Nephron (organoid): ENCODE results near the gene OSBPL6.

Source experiments
- H3K27ac Mint-ChIP-seq, 3 experiments: 2 replicates each; pipeline ENCODE4 v1.8.0; 2020; ENCODE audit warnings: mixed read lengths in 3 of 3, mild to moderate bottlenecking in 2 of 3, moderate library complexity in 1 of 3
- H3K27me3 Mint-ChIP-seq: 2 replicates; pipeline ENCODE4 v1.8.0; 2021; ENCODE audit warnings: low read depth, mild to moderate bottlenecking, moderate library complexity, mixed read lengths
- H3K36me3 Mint-ChIP-seq: 2 replicates; pipeline ENCODE4 v1.8.0; 2020; ENCODE audit warnings: low read depth, mixed read lengths
- H3K4me1 Mint-ChIP-seq: 2 replicates; pipeline ENCODE4 v1.8.0; 2020; ENCODE audit warnings: mixed read lengths
- H3K4me3 Mint-ChIP-seq, 3 experiments: 2 replicates each; pipeline ENCODE4 v1.8.0; 2020; ENCODE audit warnings: mild to moderate bottlenecking in 3 of 3, mixed read lengths in 3 of 3, moderate library complexity in 2 of 3
- H3K9me3 Mint-ChIP-seq: 2 replicates; pipeline ENCODE4 v1.8.0; 2020; ENCODE audit warnings: mixed read lengths
- TF ChIP-seq, protein P1 (sequence below), 3 experiments: fragments of 200-600 bp; sonication (generic); IDR thresholded peaks; one replicate each; pipeline ENCODE4 v1.5.0; 2021; ENCODE audit warnings: antibody characterized with exemption in 3 of 3; ENCODE audit not compliant: unreplicated experiment in 3 of 3

Gene OSBPL6

DNA sequence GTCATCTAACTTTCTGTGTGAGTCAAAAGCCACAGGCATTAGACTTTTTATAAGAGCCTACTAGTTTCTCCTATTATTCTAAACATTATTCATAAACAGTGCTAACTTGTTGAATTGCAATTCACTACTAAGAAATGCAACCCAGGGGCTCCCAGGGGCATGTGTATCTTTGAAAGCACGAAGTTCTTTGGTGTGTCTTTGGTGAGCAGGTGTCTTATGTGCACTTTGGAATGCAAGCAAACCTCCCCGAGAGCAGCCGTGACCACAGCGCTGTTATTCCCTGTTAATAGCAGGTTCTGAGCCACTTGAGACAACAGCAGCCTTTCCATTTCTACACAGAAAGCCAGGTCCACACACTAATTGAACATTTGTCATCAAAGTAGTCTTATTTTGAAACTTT is 133.2 kb downstream of the OSBPL6 start:
- peaks cover 4% of the 10 kb centered on the region for H3K27me3 Mint-ChIP-seq
- peaks cover 44% of the 10 kb centered on the region for H3K4me1 Mint-ChIP-seq
- H3K4me3 Mint-ChIP-seq = peak overlapping the region in 1 of 3 experiments; percentile 14
- H3K9me3 Mint-ChIP-seq = no peaks in the 10 kb centered on the region
- H3K36me3 Mint-ChIP-seq = no peaks in the 10 kb centered on the region
- H3K27ac Mint-ChIP-seq = peak overlapping the region in 2 of 3 experiments; percentile 47 to 54
- TF ChIP-seq, protein P1, sequence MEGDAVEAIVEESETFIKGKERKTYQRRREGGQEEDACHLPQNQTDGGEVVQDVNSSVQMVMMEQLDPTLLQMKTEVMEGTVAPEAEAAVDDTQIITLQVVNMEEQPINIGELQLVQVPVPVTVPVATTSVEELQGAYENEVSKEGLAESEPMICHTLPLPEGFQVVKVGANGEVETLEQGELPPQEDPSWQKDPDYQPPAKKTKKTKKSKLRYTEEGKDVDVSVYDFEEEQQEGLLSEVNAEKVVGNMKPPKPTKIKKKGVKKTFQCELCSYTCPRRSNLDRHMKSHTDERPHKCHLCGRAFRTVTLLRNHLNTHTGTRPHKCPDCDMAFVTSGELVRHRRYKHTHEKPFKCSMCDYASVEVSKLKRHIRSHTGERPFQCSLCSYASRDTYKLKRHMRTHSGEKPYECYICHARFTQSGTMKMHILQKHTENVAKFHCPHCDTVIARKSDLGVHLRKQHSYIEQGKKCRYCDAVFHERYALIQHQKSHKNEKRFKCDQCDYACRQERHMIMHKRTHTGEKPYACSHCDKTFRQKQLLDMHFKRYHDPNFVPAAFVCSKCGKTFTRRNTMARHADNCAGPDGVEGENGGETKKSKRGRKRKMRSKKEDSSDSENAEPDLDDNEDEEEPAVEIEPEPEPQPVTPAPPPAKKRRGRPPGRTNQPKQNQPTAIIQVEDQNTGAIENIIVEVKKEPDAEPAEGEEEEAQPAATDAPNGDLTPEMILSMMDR (IDR thresholded peaks at IDR 0.05; ENCODE audit: unreplicated experiment in 3 of 3) = no peak

DNA sequence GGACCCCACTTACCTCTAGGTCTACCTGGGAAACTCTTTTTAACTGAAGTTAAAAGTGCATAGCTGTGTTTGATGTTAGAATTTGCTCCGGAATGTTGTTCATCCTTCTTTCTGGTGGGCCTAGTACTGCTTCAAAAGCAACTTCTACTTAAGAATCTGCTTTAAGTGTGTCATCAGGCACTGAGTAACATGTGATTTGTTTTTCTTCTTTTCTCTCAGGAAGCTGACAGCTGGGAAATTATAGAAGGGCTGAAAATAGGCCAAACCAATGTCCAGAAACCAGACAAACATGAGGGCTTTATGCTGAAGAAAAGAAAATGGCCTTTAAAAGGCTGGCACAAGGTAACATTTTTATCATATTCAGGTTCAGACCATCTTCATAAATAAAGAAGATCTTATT is 133.7 kb downstream of the OSBPL6 start:
- Mint-ChIP-seq H3K27ac (peak overlapping the region in 2 of 3 experiments; percentile 47 to 54), H3K9me3 (no peaks in the 10 kb centered on the region), H3K27me3 (peaks cover 4% of the 10 kb centered on the region), H3K4me3 (no peak overlapping the region), H3K4me1 (peaks cover 46% of the 10 kb centered on the region), H3K36me3 (no peaks in the 10 kb centered on the region)
- TF ChIP-seq, protein P1 (IDR thresholded peaks at IDR 0.05; ENCODE audit: unreplicated experiment in 3 of 3) = no peak

DNA sequence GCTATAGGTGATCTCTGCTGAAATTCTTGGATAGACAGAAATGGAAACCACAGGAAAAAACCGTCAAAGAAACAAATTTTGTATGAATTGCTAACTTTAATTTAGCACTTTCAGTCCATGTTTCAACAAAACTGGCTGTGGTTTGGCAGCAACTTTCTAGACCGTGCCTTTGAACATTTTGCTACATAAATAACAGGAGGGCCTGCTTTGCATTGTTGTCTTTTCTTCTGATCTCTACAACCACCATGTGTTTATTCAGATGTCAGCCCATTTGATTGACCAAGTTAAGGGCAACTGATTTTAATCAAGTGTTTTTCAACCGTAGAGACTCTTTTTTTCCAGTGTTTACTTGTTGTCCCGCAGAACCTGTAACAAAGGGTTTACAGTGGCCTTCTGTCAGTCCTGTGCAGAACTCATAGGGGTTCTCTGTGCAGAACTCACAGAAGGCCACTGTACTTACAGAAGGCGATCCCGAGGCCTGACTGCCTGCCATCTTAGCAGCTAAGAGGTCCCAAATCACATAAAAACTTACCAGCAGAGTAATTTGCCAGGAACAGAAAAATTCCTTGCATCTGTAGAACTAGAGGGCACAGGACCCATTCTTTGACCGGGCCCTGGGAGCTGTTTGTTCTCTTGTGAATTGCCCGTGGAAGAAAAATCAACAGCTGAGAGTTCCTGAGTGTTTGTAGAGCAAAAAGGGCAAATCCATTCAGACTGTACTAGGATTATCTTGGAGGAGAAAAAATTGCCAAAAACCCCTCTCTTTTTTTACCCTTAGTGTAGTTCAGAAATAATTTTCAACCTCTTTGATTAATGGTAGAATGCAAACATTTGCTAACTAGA is 136.1 kb downstream of the OSBPL6 start:
- no peaks in the 10 kb centered on the region for H3K9me3 Mint-ChIP-seq
- no peak overlapping the region for H3K4me3 Mint-ChIP-seq
- no peaks in the 10 kb centered on the region for H3K36me3 Mint-ChIP-seq
- H3K4me1 Mint-ChIP-seq = peaks cover 48% of the 10 kb centered on the region
- TF ChIP-seq, protein P1 (IDR thresholded peaks at IDR 0.05; ENCODE audit: unreplicated experiment in 3 of 3) = no peak
- H3K27me3 Mint-ChIP-seq = peaks cover 4% of the 10 kb centered on the region
- H3K27ac Mint-ChIP-seq = peak overlapping the region in 2 of 3 experiments; percentile 10 to 47

DNA sequence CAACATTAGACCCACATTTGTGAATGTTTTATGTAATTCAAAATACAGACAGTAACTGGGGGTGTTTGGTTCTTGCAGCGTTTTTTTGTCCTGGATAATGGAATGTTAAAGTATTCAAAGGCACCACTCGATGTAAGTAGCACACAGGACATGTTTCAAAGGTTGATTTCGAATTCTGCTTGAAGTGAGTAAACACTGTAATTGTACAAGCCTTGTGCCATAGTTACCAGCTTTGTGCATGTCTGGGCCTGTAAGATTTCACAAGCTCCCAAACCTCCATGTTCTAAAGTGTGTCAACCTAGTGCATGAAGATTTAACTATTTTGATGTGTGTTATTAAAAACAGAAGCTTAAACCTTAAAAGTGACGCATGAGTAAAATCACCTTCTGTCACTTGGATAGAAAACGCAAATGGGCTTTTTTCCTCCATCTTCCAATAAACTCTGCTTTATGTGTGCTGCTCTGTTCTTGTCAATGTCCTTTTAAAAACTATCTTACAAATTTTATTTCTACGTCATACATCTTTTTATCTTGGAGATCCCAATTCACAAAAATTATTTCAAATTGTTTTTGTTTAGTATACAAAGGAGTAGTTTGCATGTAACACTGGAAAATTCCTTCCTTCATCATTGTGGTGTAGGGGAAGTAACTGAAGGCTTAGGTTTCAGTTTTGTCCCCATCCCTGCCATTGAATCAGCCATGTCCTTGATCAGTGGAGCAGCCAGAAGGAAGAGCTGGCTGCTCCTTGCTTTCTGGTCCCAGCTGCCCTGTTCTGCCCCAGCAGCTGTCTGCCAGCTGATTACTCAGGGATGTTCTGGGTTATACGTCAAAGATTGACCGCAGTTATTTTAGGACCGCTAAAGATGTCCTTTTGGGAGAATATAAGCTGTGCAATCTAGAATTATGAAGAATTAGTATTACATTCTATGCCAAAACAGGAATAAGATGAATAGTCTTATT is 137.4 kb downstream of the OSBPL6 start:
- peak overlapping the region in 1 of 3 experiments; percentile 40 for H3K27ac Mint-ChIP-seq
- peaks cover 8% of the 10 kb centered on the region for H3K36me3 Mint-ChIP-seq
- peaks cover 4% of the 10 kb centered on the region for H3K27me3 Mint-ChIP-seq
- H3K9me3 Mint-ChIP-seq = no peaks in the 10 kb centered on the region
- peaks cover 48% of the 10 kb centered on the region for H3K4me1 Mint-ChIP-seq
- TF ChIP-seq, protein P1 (IDR thresholded peaks at IDR 0.05; ENCODE audit: unreplicated experiment in 3 of 3) = no peak
- H3K4me3 Mint-ChIP-seq = no peak overlapping the region

DNA sequence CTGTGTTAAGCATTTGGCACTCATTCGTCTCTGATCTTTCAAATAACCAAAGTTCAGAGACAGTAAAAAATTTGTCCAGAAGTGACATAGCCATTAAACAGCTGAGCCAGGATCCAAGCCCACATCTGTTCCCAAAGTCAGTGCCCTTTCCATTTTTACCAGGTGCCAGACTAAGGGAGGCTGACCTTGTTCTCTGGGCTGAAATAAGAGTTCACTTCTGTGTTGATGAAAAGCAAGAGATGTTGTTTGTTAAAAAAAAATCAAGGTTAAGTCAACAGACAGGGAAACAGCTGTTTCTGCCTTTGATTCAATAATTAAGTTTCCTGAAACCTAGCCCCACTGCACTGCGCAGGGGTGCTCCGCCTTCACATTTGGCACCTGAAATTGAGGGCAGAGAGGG is 139.5 kb downstream of the OSBPL6 start:
- Mint-ChIP-seq H3K9me3 (no peaks in the 10 kb centered on the region), H3K36me3 (peaks cover 15% of the 10 kb centered on the region), H3K27me3 (peaks cover 4% of the 10 kb centered on the region), H3K4me1 (peaks cover 36% of the 10 kb centered on the region), H3K27ac (peak overlapping the region in 1 of 3 experiments; percentile 54), H3K4me3 (no peak overlapping the region)
- TF ChIP-seq, protein P1 (IDR thresholded peaks at IDR 0.05; ENCODE audit: unreplicated experiment in 3 of 3) = no peak
